Upper lobe of left lung (tissue), 6 donors: ENCODE results near the gene EXOC7. TPM values are rescaled to one million over a fixed set of nuclear protein-coding genes. Genes with fewer than 3 reads are reported as not detected.

Source experiments
- ATAC-seq, 2 donors: fragments of 200-7000 bp; cut with Tn5 transposase; one replicate each; pipeline ENCODE4 v1.9.1; 2022; ENCODE audit warnings: mild to moderate bottlenecking in 2 of 2, moderate library complexity in 2 of 2; ENCODE audit not compliant: low FRiP score in 2 of 2
- DNase-seq, 2 donors: peaks; one replicate each; pipeline ENCODE4 v3.0.0-alpha.2; 2019 to 2020
- H3K27ac ChIP-seq, 4 donors: fragments of 200-600 bp; sonication (generic); one replicate each; pipeline ENCODE4 v1.5.1; 2016 to 2019
- H3K27me3 ChIP-seq, 4 donors: fragments of 200-600 bp; sonication (generic); one replicate each; pipeline ENCODE4 v1.5.1; 2017 to 2019
- H3K36me3 ChIP-seq, 4 donors: fragments of 200-600 bp; sonication (generic); one replicate each; pipeline ENCODE4 v1.5.1; 2016 to 2019
- H3K4me1 ChIP-seq, 4 donors: fragments of 200-600 bp; sonication (generic); one replicate each; pipeline ENCODE4 v1.5.1; 2018 to 2019
- H3K4me3 ChIP-seq, 4 donors: fragments of 200-600 bp; sonication (generic); one replicate each; pipeline ENCODE4 v1.5.1; 2017 to 2019; ENCODE audit warnings: mild to moderate bottlenecking in 2 of 4, moderate library complexity in 1 of 4
- H3K9me3 ChIP-seq, 4 donors: fragments of 200-600 bp; sonication (generic); one replicate each; pipeline ENCODE4 v1.5.1; 2018 to 2019
- CTCF ChIP-seq, 6 experiments: fragments of 450-650 bp in 4 of 6; fragments of 200-600 bp in 2 of 6; sonication (generic) in 2 of 6; IDR thresholded peaks; one replicate each; pipeline ENCODE4 v1.5.1; 2016 to 2019; ENCODE audit warnings: antibody characterized with exemption in 6 of 6
- EP300 ChIP-seq, 4 donors: sonication (generic); formaldehyde crosslinking; IDR thresholded peaks; one replicate each; pipeline ENCODE4 v1.5.1; 2017; ENCODE audit warnings: antibody characterized with exemption in 4 of 4, control low read depth in 2 of 4
- POLR2A ChIP-seq, 4 donors: fragments of 450-650 bp; IDR thresholded peaks; one replicate each; pipeline ENCODE4 v1.5.1; 2016 to 2017; ENCODE audit warnings: antibody characterized with exemption in 4 of 4, mild to moderate bottlenecking in 2 of 4
- POLR2AphosphoS5 ChIP-seq, 2 donors: sonication (generic); formaldehyde crosslinking; IDR thresholded peaks; one replicate each; pipeline ENCODE4 v1.5.1; 2017; ENCODE audit warnings: antibody characterized with exemption in 2 of 2
- WGBS, 2 donors: methylation state at CpG; one replicate each; pipeline ENCODE4 v1.1.5; 2017 to 2018; 5-methylcytosine and 5-hydroxymethylcytosine counted together
- total RNA-seq, 6 donors: library from RNA; depleted of rRNA in 4 of 6; stranded (reverse); fragments of >200 nt in 4 of 6; gene quantifications; one replicate each; pipeline versions ENCODE4 v1.1.0 to v1.2.1, GENCODE V29; 2016 to 2021
- donor health status: DM: no; HTN: no; CAD: no; lungs with moderate emphysema.
- donor health status: DM: no; HTN: yes; CAD: no; lungs with severe emphysema.

Gene EXOC7
- total RNA-seq, 6 donors from 2014 or later: 69.4 to 233 (median 103) TPM

GRCh38 chr17:76085066-76085730 is 18.4 kb downstream of the EXOC7 start:
- no peak overlapping the region for H3K4me3 ChIP-seq
- no peaks in the 10 kb centered on the region for H3K9me3 ChIP-seq
- no peaks in the 10 kb centered on the region for H3K27me3 ChIP-seq
- H3K36me3 ChIP-seq: peaks cover 40 to 82% (median 75%) of the 10 kb centered on the region in 4 donors
- TF ChIP-seq EP300 (IDR thresholded peaks at IDR 0.05): no peak
- no peak for TF ChIP-seq POLR2AphosphoS5 (IDR thresholded peaks at IDR 0.05)
- TF ChIP-seq CTCF (IDR thresholded peaks at IDR 0.05): no peak
- no peak for TF ChIP-seq POLR2A (IDR thresholded peaks at IDR 0.05)
- DNase-seq (no peak), ATAC-seq (no peak)
- H3K4me1 ChIP-seq: peaks cover 0 to 5% (median 3%) of the 10 kb centered on the region in 4 donors
- no peak overlapping the region for H3K27ac ChIP-seq
- WGBS, 2 donors: 78 to 84% methylated on average over 9 to 15 of the region's 17 CpGs

- no peak overlapping the region for H3K27ac ChIP-seq
- no peak for ATAC-seq
- DNase-seq: no peak
- H3K4me1 ChIP-seq: peaks cover 0 to 12% (median 5%) of the 10 kb centered on the region in 4 donors
- no peak overlapping the region for H3K4me3 ChIP-seq
- H3K36me3 ChIP-seq: peaks cover 30 to 67% (median 59%) of the 10 kb centered on the region in 4 donors
- TF ChIP-seq POLR2AphosphoS5 (IDR thresholded peaks at IDR 0.05) (no peak), EP300 (IDR thresholded peaks at IDR 0.05) (no peak), CTCF (IDR thresholded peaks at IDR 0.05) (no peak), POLR2A (IDR thresholded peaks at IDR 0.05) (no peak)
- WGBS, 2 donors: 75 to 93% methylated on average over 4 to 15 of the region's 15 CpGs
- H3K27me3 ChIP-seq: peaks cover 0 to 10% (median 0%) of the 10 kb centered on the region in 4 donors
- H3K9me3 ChIP-seq: no peaks in the 10 kb centered on the region
Measured at GRCh38 chr17:76083536-76084182, 19.9 kb downstream of the EXOC7 start.

- no peak overlapping the region for H3K4me3 ChIP-seq
- H3K27ac ChIP-seq: no peak overlapping the region
- TF ChIP-seq POLR2A (IDR thresholded peaks at IDR 0.05) (no peak), EP300 (IDR thresholded peaks at IDR 0.05) (no peak), CTCF (IDR thresholded peaks at IDR 0.05) (no peak), POLR2AphosphoS5 (IDR thresholded peaks at IDR 0.05) (no peak)
- H3K9me3 ChIP-seq: no peaks in the 10 kb centered on the region
- peaks cover 2 to 12% (median 9%) of the 10 kb centered on the region in 4 donors for H3K4me1 ChIP-seq
- 80 to 89% methylated on average over 16 to 20 of the region's 20 CpGs for WGBS, 2 donors
- ATAC-seq (no peak), DNase-seq (no peak)
- peaks cover 20 to 56% (median 49%) of the 10 kb centered on the region in 4 donors for H3K36me3 ChIP-seq
- H3K27me3 ChIP-seq: peaks cover 0 to 15% (median 2%) of the 10 kb centered on the region in 4 donors
Measured at GRCh38 chr17:76082326-76083251, 21.0 kb downstream of the EXOC7 start.

GRCh38 chr17:76081295-76082210 is 22.0 kb downstream of the EXOC7 start:
- DNase-seq (no peak), ATAC-seq (no peak)
- H3K9me3 ChIP-seq: no peaks in the 10 kb centered on the region
- peaks cover 19 to 46% (median 38%) of the 10 kb centered on the region in 4 donors for H3K36me3 ChIP-seq
- peaks cover 10 to 20% (median 18%) of the 10 kb centered on the region in 4 donors for H3K4me1 ChIP-seq
- 78 to 83% methylated on average over 21 to 27 of the region's 27 CpGs for WGBS, 2 donors
- TF ChIP-seq CTCF (IDR thresholded peaks at IDR 0.05): no peak
- TF ChIP-seq POLR2A (IDR thresholded peaks at IDR 0.05): no peak
- TF ChIP-seq POLR2AphosphoS5 (IDR thresholded peaks at IDR 0.05): no peak
- TF ChIP-seq EP300 (IDR thresholded peaks at IDR 0.05): no peak
- H3K27me3 ChIP-seq: peaks cover 0 to 25% (median 11%) of the 10 kb centered on the region in 4 donors
- H3K4me3 ChIP-seq: no peak overlapping the region
- H3K27ac ChIP-seq: no peak overlapping the region
